Liver (tissue), 9 donors: ENCODE data around the gene KISS1. TPM values are rescaled to one million over a fixed set of nuclear protein-coding genes. Genes with fewer than 3 reads are reported as not detected.

Experiments used
- DNase-seq: peaks from one replicate; pipeline ENCODE4 v3.0.0-alpha.2; 2017; ENCODE audit warnings: low spot score
- H3K27ac ChIP-seq, 2 donors: one replicate each; pipeline ENCODE4 v1.7.0; 2013; ENCODE audit warnings: inconsistent platforms in 2 of 2, low read length in 2 of 2, control low read depth in 1 of 2, low read depth in 1 of 2, mild to moderate bottlenecking in 1 of 2
- H3K27me3 ChIP-seq, 4 donors: one replicate each; pipeline versions ENCODE4 v1.6.1 to v1.7.0; 2013; ENCODE audit warnings: low read length in 3 of 4, inconsistent platforms in 1 of 4, mild to moderate bottlenecking in 1 of 4, moderate library complexity in 1 of 4; ENCODE audit not compliant: control insufficient read depth in 4 of 4, insufficient read depth in 4 of 4
- H3K36me3 ChIP-seq, 4 donors: one replicate each; pipeline versions ENCODE4 v1.6.1 to v1.7.0; 2013; ENCODE audit warnings: low read length in 3 of 4, mild to moderate bottlenecking in 3 of 4, low read depth in 1 of 4, moderate library complexity in 1 of 4; ENCODE audit not compliant: control insufficient read depth in 4 of 4, insufficient read depth in 3 of 4
- H3K4me1 ChIP-seq, 4 donors: one replicate each; pipeline versions ENCODE4 v1.6.1 to v1.7.0; 2013; ENCODE audit warnings: low read length in 3 of 4, mild to moderate bottlenecking in 3 of 4, moderate library complexity in 1 of 4; ENCODE audit not compliant: control insufficient read depth in 4 of 4, insufficient read depth in 4 of 4
- H3K4me3 ChIP-seq, 3 donors: one replicate each; pipeline versions ENCODE4 v1.6.1 to v1.7.0; 2013; ENCODE audit warnings: low read length in 3 of 3, control low read depth in 1 of 3, low read depth in 1 of 3, mild to moderate bottlenecking in 1 of 3
- H3K9ac ChIP-seq, 2 donors: one replicate each; pipeline ENCODE4 v1.7.0; 2013; ENCODE audit warnings: low read length in 2 of 2, mild to moderate bottlenecking in 2 of 2, moderate library complexity in 2 of 2, control low read depth in 1 of 2, low read depth in 1 of 2
- H3K9me3 ChIP-seq, 4 donors: one replicate each; pipeline versions ENCODE4 v1.6.1 to v1.7.0; 2013; ENCODE audit warnings: low read length in 3 of 4; ENCODE audit not compliant: control insufficient read depth in 4 of 4
- EGR1 ChIP-seq, 2 donors: IDR thresholded peaks; 2 replicates each; pipeline ENCODE4 v1.6.1; 2016 to 2018; ENCODE audit warnings: antibody characterized with exemption in 2 of 2, low read depth in 2 of 2
- FOXA1 ChIP-seq: IDR thresholded peaks from 2 replicates; pipeline ENCODE4 v1.6.1; 2016; ENCODE audit warnings: antibody characterized with exemption
- FOXA2 ChIP-seq: IDR thresholded peaks from 2 replicates; pipeline ENCODE4 v1.6.1; 2016; ENCODE audit warnings: antibody characterized with exemption
- GABPA ChIP-seq, 2 donors: IDR thresholded peaks in 1 of 2; conservative IDR thresholded peaks in 1 of 2; 2 replicates each; pipeline ENCODE4 v1.6.1; 2016; ENCODE audit warnings: antibody characterized with exemption in 2 of 2, mild to moderate bottlenecking in 1 of 2, moderate library complexity in 1 of 2
- HNF4A ChIP-seq, 2 donors: conservative IDR thresholded peaks; 2 replicates each; pipeline ENCODE4 v1.6.1; 2016; ENCODE audit warnings: antibody characterized with exemption in 2 of 2, mild to moderate bottlenecking in 2 of 2
- HNF4G ChIP-seq: IDR thresholded peaks from 2 replicates; pipeline ENCODE4 v1.6.1; 2016; ENCODE audit warnings: antibody characterized with exemption
- JUND ChIP-seq, 2 donors: IDR thresholded peaks; 2 replicates each; pipeline ENCODE4 v1.6.1; 2016; ENCODE audit warnings: antibody characterized with exemption in 2 of 2
- NR2F2 ChIP-seq: IDR thresholded peaks from 2 replicates; pipeline ENCODE4 v1.6.1; 2016; ENCODE audit warnings: antibody characterized with exemption
- RAD21 ChIP-seq, 2 donors: IDR thresholded peaks; 2 replicates each; pipeline ENCODE4 v1.6.1; 2016; ENCODE audit warnings: antibody characterized with exemption in 2 of 2, mild to moderate bottlenecking in 2 of 2
- RXRA ChIP-seq, 2 donors: IDR thresholded peaks; 2 replicates each; pipeline ENCODE4 v1.6.1; 2017 to 2018; ENCODE audit warnings: antibody characterized with exemption in 2 of 2, mild to moderate bottlenecking in 1 of 2
- SP1 ChIP-seq: IDR thresholded peaks from 2 replicates; pipeline ENCODE4 v1.6.1; 2018; ENCODE audit warnings: antibody characterized with exemption, mild to moderate bottlenecking
- TAF1 ChIP-seq: conservative IDR thresholded peaks from 2 replicates; pipeline ENCODE4 v1.6.1; 2016; ENCODE audit warnings: antibody characterized with exemption, mild to moderate bottlenecking
- YY1 ChIP-seq: IDR thresholded peaks from 2 replicates; pipeline ENCODE4 v1.6.1; 2016; ENCODE audit warnings: antibody characterized with exemption, mild to moderate bottlenecking
- WGBS: extraction: QIAGEN DNeasy Blood & Tissue Kit; methylation state at CpG from one replicate; pipeline ENCODE4 v1.1.7; 2013; 5-methylcytosine and 5-hydroxymethylcytosine counted together
- polyA plus RNA-seq, 2 donors: library from polyadenylated mRNA; stranded (reverse) in 1 of 2; unstranded in 1 of 2; fragments of 200-250 nt in 1 of 2; fragments of >200 nt in 1 of 2; fragmentation: Nextera tagmentation in 1 of 2; extraction: Ambion mirVana in 1 of 2; gene quantifications; one replicate each; pipeline versions ENCODE4 v1.2.1 to v1.2.3, GENCODE V29; 2013 to 2015
- total RNA-seq, 2 donors: library from RNA; depleted of rRNA; stranded (reverse); fragments of >200 nt; gene quantifications; one replicate each; pipeline ENCODE4 v1.2.3, GENCODE V29; 2014
- TF ChIP-seq, protein P1 (sequence below): IDR thresholded peaks from 2 replicates; pipeline ENCODE4 v1.6.1; 2016; ENCODE audit warnings: antibody characterized with exemption
- TF ChIP-seq, protein P2 (sequence below): IDR thresholded peaks from 2 replicates; pipeline ENCODE4 v1.6.1; 2016; ENCODE audit warnings: antibody characterized with exemption
- TF ChIP-seq, protein P3 (sequence below): IDR thresholded peaks from 2 replicates; pipeline ENCODE4 v1.6.1; 2016; ENCODE audit warnings: antibody characterized with exemption, mild to moderate bottlenecking
- TF ChIP-seq, protein P4 (sequence below): IDR thresholded peaks from 2 replicates; pipeline ENCODE4 v1.6.1; 2016; ENCODE audit warnings: antibody characterized with exemption
- TF ChIP-seq, protein P5 (sequence below): fragments of 150-350 bp; IDR thresholded peaks from 2 replicates; pipeline ENCODE4 v1.5.1; 2017; ENCODE audit warnings: improper control_type of control experiment, low read depth, low read length; ENCODE audit not compliant: missing input control
- donor health status: healthy.
- donor health status: healthy.
- donor health status: healthy.
- donor health status: healthy.
- donor health status: healthy.

KISS1 gene
- total and polyA plus RNA-seq, 4 donors = 0.50 to 1.4 TPM; not detected in 2

DNA sequence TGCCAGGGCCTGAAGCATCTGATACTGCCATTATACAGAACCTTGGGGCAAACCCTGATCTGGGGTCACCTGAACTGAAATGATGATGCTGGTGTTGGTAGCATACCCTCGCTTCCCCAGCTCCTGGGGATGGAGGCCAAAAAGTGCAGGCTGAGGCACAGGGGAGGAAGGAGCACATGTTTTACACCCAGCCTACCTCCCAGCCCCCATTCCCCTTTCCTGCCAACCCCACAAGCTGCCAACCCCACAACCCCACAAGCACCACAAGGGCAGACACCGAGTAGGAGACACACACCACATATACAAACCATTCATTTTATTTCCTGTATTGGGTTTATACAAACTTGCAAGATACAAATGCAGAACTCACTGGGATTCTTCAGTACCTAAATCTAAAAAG, 22.3 kb upstream of the KISS1 start:
- Histone ChIP-seq H3K27ac (no peak overlapping the region), H3K4me1 (peaks cover 3 to 10% (median 4%) of the 10 kb centered on the region in 4 donors), H3K9me3 (no peaks in the 10 kb centered on the region), H3K36me3 (peaks cover 0 to 19% (median 8%) of the 10 kb centered on the region in 4 donors), H3K9ac (no peak overlapping the region), H3K4me3 (no peak overlapping the region), H3K27me3 (no peaks in the 10 kb centered on the region)
- 59% methylated on average over 2 of the region's 2 CpGs for WGBS
- DNase-seq = no peak
- TF ChIP-seq SP1 = no peak
- TF ChIP-seq, protein P1, sequence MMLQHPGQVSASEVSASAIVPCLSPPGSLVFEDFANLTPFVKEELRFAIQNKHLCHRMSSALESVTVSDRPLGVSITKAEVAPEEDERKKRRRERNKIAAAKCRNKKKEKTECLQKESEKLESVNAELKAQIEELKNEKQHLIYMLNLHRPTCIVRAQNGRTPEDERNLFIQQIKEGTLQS = no peak
- no peak for TF ChIP-seq YY1
- no peak for TF ChIP-seq FOXA2
- TF ChIP-seq, protein P2, sequence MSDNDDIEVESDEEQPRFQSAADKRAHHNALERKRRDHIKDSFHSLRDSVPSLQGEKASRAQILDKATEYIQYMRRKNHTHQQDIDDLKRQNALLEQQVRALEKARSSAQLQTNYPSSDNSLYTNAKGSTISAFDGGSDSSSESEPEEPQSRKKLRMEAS = no peak
- no peak for TF ChIP-seq HNF4G
- no peak for TF ChIP-seq NR2F2
- no peak for TF ChIP-seq EGR1 (IDR thresholded peaks at IDR 0.05; ENCODE audit: low read depth in 2 of 2)
- TF ChIP-seq, protein P3, sequence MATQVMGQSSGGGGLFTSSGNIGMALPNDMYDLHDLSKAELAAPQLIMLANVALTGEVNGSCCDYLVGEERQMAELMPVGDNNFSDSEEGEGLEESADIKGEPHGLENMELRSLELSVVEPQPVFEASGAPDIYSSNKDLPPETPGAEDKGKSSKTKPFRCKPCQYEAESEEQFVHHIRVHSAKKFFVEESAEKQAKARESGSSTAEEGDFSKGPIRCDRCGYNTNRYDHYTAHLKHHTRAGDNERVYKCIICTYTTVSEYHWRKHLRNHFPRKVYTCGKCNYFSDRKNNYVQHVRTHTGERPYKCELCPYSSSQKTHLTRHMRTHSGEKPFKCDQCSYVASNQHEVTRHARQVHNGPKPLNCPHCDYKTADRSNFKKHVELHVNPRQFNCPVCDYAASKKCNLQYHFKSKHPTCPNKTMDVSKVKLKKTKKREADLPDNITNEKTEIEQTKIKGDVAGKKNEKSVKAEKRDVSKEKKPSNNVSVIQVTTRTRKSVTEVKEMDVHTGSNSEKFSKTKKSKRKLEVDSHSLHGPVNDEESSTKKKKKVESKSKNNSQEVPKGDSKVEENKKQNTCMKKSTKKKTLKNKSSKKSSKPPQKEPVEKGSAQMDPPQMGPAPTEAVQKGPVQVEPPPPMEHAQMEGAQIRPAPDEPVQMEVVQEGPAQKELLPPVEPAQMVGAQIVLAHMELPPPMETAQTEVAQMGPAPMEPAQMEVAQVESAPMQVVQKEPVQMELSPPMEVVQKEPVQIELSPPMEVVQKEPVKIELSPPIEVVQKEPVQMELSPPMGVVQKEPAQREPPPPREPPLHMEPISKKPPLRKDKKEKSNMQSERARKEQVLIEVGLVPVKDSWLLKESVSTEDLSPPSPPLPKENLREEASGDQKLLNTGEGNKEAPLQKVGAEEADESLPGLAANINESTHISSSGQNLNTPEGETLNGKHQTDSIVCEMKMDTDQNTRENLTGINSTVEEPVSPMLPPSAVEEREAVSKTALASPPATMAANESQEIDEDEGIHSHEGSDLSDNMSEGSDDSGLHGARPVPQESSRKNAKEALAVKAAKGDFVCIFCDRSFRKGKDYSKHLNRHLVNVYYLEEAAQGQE = no peak
- TF ChIP-seq HNF4A (conservative IDR thresholded peaks at IDR 0.05) = no peak
- no peak for TF ChIP-seq RXRA (IDR thresholded peaks at IDR 0.05)
- TF ChIP-seq TAF1 = no peak
- TF ChIP-seq, protein P4, sequence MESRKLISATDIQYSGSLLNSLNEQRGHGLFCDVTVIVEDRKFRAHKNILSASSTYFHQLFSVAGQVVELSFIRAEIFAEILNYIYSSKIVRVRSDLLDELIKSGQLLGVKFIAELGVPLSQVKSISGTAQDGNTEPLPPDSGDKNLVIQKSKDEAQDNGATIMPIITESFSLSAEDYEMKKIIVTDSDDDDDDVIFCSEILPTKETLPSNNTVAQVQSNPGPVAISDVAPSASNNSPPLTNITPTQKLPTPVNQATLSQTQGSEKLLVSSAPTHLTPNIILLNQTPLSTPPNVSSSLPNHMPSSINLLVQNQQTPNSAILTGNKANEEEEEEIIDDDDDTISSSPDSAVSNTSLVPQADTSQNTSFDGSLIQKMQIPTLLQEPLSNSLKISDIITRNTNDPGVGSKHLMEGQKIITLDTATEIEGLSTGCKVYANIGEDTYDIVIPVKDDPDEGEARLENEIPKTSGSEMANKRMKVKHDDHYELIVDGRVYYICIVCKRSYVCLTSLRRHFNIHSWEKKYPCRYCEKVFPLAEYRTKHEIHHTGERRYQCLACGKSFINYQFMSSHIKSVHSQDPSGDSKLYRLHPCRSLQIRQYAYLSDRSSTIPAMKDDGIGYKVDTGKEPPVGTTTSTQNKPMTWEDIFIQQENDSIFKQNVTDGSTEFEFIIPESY = no peak
- TF ChIP-seq GABPA (IDR thresholded peaks at IDR 0.05 in 1 of 2, conservative IDR thresholded peaks at IDR 0.05 in 1 of 2) = no peak
- no peak for TF ChIP-seq FOXA1
- TF ChIP-seq JUND (IDR thresholded peaks at IDR 0.05) = no peak
- TF ChIP-seq RAD21 (IDR thresholded peaks at IDR 0.05) = no peak

DNA sequence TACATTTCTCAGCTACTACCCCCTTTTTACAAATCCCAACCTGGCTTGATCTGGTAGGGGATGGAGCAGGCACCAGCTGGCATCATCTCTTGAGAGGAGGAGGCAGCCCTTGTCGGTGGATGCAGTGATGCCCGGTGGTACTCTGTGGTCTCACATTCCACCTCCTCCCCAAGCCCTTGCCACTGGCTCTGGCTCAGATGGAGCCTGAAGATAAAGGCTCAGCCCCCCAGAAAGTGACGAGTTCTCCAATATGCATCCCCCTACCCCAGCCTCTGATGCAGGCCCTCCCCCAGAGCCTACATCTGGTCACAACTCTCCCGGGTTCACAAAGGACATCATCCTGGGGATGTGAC, 21.3 kb upstream of the KISS1 start:
- Histone ChIP-seq H3K4me1 (peaks cover 3 to 13% (median 6%) of the 10 kb centered on the region in 4 donors), H3K9me3 (no peaks in the 10 kb centered on the region), H3K27me3 (no peaks in the 10 kb centered on the region), H3K9ac (no peak overlapping the region), H3K36me3 (peaks cover 0 to 19% (median 8%) of the 10 kb centered on the region in 4 donors), H3K4me3 (no peak overlapping the region), H3K27ac (no peak overlapping the region)
- 79% methylated on average over 4 of the region's 4 CpGs for WGBS
- DNase-seq = no peak
- TF ChIP-seq NR2F2 (no peak), SP1 (no peak), EGR1 (IDR thresholded peaks at IDR 0.05; ENCODE audit: low read depth in 2 of 2) (no peak), GABPA (IDR thresholded peaks at IDR 0.05 in 1 of 2, conservative IDR thresholded peaks at IDR 0.05 in 1 of 2) (no peak), YY1 (no peak), HNF4G (no peak), TAF1 (no peak), HNF4A (conservative IDR thresholded peaks at IDR 0.05) (no peak), FOXA2 (no peak)
- TF ChIP-seq, protein P2 = no peak
- TF ChIP-seq, protein P3 = no peak
- TF ChIP-seq, protein P5, sequence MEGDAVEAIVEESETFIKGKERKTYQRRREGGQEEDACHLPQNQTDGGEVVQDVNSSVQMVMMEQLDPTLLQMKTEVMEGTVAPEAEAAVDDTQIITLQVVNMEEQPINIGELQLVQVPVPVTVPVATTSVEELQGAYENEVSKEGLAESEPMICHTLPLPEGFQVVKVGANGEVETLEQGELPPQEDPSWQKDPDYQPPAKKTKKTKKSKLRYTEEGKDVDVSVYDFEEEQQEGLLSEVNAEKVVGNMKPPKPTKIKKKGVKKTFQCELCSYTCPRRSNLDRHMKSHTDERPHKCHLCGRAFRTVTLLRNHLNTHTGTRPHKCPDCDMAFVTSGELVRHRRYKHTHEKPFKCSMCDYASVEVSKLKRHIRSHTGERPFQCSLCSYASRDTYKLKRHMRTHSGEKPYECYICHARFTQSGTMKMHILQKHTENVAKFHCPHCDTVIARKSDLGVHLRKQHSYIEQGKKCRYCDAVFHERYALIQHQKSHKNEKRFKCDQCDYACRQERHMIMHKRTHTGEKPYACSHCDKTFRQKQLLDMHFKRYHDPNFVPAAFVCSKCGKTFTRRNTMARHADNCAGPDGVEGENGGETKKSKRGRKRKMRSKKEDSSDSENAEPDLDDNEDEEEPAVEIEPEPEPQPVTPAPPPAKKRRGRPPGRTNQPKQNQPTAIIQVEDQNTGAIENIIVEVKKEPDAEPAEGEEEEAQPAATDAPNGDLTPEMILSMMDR = no peak
- TF ChIP-seq, protein P4 = no peak
